ENCODE results near the gene EN1.

EN1 gene

GRCh38 chr2:118817469-118817868 is 30.0 kb downstream of the EN1 start:
- DNase-seq (ENCODE audit: low spot score) = no peak

- DNase-seq (ENCODE audit: low spot score) = no peak
Measured at GRCh38 chr2:118816669-118817068, 30.8 kb downstream of the EN1 start.

DNA sequence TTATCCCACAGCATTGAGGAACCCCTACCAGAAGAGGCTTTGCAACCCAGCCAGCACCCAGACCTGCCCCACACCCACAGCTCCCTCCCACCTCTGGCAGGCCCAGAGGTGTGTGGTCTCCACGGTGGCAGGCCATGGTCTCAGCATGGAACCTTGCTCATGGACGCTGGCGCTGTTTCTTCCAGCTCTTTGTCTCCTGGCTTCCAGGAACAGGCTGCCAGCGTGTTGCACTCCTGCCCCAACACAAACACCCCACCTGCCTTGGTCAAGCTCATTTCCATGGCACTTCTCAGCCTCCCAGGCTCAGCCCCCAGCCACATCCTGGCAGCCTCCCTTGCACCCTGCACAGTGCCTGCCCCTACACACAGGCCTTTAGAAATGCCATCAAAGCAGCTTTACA is 31.7 kb downstream of the EN1 start:
- DNase-seq (ENCODE audit: low spot score) = no peak

DNA sequence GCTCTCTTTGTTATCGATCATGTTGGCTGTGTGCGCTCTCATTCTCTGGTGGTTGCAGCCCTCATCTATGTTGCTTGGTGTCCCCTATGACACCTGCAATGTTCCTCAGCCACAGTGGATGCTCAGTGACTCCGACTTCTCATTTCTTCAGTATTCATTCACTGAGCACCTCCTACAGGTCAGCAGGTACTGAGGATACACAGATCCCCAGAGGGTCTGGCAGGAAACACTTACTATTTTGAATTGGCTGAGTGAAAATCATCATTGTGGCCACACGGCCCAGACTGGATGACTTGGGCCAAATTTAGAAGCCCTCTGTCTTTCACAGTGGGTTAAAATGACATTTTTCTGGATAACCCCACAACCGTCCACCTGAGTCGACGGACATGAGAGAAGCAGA is 32.1 kb downstream of the EN1 start:
- no peak for DNase-seq (ENCODE audit: low spot score)

GRCh38 chr2:118814368-118814767 is 33.1 kb downstream of the EN1 start:
- DNase-seq (ENCODE audit: low spot score) = no peak

GRCh38 chr2:118813601-118814339 is 33.7 kb downstream of the EN1 start:
- no peak for DNase-seq (ENCODE audit: low spot score)

GRCh38 chr2:118813111-118813510 is 34.3 kb downstream of the EN1 start:
- no peak for DNase-seq (ENCODE audit: low spot score)

DNA sequence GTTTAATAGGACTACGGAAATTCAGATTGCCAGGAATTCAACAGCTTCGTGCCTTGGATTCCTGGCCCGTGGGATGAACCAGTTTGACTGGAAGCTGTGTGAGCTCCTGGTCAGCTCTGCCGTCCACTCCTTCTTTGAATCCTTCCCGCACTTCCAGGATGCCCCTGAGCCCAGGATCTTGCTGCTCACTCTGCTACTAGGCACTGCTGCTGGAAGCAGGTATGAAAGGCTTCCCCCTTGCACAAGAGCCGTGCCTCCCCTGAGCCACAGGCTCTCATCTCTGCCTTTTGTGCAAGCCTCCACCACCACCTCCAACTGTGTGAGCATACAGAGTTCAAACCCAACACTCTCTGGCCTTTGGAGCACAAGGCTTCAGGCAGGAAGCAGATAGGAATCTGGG is 34.9 kb downstream of the EN1 start:
- DNase-seq (ENCODE audit: low spot score) = no peak

DNA sequence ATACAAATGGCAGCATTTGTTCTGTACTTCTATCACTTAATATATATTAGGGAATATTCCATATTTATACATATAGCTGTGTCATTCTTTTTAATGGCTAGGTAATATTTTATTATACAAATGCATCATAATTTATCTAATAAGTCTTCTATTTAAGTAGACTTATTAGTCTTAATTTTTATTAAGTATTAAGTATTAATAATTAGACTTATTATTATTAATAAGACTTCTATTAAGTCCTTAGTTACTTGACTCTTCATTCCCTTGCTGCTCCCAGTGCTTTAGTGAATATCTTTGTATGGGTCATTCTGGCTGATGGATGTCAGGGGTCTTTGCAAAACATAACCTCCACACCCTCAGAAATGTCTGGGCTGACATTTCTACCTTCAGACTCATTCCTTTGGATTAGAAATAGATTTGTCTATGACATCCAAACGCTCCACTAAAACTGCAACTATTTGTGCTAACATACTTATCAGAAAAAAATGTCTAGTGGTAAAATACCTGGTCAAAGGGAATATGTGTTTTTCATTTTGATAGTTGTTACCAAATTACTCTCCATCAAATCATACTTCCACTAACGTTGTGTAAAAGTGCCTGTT is 35.8 kb downstream of the EN1 start:
- DNase-seq (ENCODE audit: low spot score) = no peak

- no peak for DNase-seq (ENCODE audit: low spot score)
Measured at GRCh38 chr2:118810766-118811165, 36.7 kb downstream of the EN1 start.

- DNase-seq (ENCODE audit: low spot score) = no peak
Measured at GRCh38 chr2:118808429-118808809, 39.0 kb downstream of the EN1 start.

DNA sequence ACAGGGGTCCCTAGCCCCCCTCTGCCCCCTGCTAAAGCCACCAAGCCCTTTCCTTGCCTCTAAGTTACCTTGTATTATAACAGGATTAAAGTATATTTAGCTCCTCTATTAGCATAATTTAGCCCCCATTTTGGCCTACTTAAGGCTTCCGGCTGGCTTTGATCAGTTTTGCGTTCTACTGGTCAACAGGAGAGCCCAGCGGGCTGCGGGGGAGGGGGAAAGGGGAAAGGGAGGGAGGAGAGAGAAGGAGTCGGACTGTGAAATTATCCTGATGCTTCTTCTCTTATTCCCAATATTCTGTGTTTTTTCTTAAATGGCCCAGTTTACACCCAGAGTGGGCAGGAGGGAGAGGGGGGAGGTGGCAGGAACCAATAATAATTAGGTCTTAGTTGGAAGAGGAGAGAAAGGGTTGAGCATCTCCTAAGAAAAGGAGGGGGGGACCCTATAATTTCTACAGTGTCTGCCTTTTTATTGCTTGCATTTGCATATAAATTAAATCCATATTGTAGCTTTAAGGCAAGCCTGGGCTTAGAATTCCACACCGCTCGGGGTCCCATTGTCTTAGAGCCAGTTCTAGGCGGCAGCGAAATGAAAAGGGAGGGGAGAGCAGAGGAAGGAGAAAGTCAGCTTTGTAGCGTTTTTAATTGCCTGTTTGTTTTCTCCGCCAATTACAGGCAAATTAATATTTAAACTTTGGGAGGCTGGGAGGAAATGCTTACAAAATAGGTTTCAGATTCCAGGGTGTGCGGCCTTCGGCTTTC is 39.6 kb downstream of the EN1 start:
- no peak for DNase-seq (ENCODE audit: low spot score)

DNA sequence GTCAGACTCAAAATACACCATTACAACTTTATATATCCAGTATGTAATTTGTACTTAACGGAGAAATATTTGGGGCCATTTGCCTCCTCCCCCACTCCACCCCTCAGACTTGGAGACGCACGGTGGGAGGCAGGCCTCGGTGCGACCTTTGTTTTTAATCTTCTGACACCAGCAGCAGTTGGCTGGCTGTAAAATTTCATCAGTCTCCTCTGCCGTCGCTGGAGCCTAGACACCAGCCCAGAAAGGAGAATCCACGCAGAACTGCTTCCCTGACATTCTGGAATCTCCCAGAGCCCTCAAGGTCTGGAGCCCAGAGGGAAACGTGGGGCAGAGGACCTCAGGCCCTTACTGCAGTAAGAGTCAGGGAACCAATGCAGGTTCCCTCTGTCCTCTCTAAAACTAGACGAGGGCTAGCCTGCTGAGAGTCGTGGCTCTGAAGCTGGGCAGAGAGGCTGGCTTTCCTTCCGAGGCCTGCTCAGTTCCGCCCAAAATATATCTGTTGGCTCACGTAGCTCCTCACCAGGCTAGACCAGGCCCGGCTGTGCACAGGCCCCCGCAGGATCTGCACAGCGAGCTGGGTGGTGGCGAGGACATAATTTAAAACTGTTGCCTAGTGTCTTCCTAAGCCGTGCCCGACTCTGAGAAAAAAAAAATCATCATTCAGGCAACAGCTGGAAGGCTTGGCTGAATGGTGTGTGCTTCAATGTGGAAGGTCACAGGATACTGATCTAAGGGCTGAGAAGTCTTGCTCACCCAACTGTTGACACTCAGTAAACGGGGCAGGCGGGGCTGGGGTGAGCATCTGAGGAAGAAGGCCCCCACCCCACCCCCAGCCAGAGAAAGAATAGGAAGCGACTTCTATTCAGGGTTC is 40.4 kb downstream of the EN1 start:
- DNase-seq (ENCODE audit: low spot score) = no peak

- DNase-seq (ENCODE audit: low spot score) = no peak
Measured at GRCh38 chr2:118805064-118805690, 42.3 kb downstream of the EN1 start.

GRCh38 chr2:118803012-118803411 is 44.4 kb downstream of the EN1 start:
- DNase-seq (ENCODE audit: low spot score) = no peak

DNA sequence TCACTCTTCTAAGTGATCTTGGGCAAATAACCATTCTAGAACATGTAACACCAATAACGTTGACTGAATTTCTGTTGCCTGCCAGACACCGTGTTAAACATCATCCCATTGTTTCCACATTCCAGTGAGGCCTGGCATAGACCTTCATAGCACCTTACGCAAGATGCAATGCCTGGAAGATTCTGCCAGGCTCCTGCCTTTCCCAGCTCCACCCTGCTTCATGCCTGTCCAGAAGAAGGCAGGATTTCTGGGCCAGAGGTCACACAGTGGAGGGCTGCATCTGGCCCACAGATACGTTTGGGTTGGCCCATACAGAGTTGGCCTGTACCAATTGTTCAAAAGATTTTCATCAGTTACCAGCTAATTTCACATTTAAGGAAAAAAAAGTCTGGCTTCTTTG is 46.3 kb downstream of the EN1 start:
- DNase-seq (ENCODE audit: low spot score) = no peak

DNA sequence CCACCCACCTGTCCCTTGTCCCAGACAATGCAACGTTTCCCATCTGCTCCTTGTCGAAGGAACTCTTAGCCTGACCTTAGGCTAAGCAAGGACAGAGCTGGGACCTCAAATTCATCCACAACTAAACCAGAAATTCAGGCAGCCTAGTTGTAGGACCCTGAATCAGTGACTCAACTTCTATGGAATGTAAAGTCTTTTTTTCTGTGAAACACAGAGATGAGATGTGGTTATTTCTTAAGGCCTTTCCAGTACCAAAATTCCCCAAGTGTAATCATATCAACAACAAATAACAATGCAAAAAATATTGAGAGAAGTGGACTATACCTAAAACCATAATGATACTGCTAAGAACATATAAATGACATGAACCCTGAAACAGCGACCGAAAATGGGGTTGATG is 46.7 kb downstream of the EN1 start:
- DNase-seq (ENCODE audit: low spot score) = no peak

DNA sequence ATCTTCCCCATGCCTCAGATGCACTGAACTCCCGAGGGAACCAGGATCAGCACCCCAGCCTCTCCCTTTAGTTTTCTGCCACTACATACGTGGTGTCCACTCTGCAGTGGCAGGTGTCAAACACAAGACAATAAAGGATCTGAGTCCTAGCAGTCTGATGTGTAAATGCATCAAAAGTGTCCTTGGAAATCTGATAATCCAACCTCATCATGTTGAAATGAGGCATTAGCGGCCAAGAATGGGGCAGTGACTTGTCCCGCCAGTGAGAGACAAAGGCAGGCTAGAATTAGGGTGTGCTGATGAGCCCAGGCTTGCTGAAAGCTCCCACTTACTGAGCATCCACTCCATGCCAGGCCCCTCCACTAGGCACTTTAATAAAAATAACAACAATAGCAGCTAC is 52.9 kb downstream of the EN1 start:
- no peak for DNase-seq (ENCODE audit: low spot score)
